GM20431 (cell line): ENCODE data around the gene SPRYD3.

Experiments
- in situ Hi-C: fragments of 300-500 bp; cut with MseI, MboI; formaldehyde crosslinking; loops from one replicate; pipeline ENCODE4 v1.15.0; 2020; ENCODE audit warnings: low sequenced_read_pairs; ENCODE audit not compliant: unreplicated experiment

Gene SPRYD3

DNA sequence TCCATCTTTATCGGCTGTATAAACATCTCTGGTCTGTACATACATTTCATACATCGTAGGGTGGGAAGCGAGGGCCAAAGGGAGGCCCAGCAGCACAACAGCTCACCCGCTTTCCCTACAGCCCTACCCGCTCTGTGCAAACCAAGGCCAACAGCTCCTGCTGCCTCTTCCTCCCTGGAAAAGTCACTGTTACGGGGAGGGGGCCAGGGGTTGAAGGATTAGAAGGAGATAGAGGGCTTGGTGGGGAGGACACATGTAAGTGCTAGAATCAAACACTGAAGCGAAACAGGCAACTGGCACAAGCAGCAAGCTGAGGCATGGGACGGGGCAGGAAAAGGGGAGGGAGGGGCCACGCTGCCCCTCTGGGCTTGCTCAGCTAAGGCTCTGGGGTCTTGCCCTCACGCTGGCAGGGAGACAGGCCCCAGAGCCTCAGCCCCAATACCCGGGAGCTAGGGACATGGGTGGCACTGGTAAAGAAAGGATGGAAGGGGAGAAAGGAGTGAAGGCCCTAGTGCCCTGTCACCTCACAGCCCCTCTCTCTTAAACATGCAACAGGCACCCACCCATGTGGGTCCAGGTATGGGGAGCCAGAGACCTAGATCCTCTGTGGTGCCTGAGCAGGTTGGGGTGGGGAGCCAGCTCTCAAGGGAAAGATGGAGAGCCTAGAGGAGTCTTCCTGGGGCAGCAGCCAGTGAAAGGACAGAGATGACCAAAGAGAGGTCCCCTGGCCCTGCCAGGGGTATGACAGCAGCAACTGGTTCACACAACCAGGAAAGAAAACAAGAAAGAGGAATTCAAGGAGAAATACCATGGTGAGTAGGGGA, 14.4 kb downstream of the SPRYD3 start:
- in situ Hi-C loops = no loop called here

DNA sequence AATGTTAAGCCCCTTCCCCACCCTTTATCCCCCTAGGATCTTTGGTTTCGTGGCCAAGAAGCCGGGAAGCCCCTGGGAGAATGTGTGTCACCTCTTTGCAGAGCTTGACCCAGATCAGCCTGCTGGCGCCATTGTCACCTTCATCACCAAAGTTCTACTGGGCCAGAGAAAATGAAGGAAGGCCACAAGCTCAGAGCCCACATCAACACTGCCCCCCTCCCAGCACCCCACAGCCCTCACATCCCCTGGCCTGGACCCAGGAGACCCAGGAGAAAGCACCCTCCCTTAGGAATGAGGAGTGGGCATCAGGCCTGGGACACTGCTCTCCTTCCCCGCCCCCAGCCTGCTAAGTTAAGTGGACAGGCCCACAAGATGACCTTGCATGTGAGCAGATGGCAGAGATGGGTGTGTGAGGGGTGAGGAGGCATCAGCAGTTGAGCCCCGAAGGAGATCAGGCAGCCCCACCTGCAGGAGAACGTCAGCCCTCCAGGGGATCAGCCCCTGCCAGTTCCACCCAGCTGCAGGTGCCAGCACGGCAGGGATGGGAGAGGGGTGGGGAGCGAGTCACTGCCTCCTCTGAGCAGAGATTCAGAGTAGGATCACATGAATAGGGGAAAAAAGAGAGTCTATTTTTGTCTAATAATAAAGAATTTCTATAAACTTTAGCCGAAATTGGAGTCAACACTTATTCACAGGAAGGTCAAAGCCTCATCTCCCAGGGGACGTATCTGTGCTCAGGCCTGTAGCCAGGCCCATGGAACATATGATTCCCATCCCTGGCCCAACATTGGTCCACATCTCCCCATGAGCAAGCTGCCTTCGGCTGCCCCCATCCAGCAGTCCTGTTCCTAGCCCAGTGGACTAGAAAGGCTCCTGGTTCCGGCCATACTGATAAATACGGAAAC, 15.2 kb downstream of the SPRYD3 start:
- in situ Hi-C loops = no loop called here

DNA sequence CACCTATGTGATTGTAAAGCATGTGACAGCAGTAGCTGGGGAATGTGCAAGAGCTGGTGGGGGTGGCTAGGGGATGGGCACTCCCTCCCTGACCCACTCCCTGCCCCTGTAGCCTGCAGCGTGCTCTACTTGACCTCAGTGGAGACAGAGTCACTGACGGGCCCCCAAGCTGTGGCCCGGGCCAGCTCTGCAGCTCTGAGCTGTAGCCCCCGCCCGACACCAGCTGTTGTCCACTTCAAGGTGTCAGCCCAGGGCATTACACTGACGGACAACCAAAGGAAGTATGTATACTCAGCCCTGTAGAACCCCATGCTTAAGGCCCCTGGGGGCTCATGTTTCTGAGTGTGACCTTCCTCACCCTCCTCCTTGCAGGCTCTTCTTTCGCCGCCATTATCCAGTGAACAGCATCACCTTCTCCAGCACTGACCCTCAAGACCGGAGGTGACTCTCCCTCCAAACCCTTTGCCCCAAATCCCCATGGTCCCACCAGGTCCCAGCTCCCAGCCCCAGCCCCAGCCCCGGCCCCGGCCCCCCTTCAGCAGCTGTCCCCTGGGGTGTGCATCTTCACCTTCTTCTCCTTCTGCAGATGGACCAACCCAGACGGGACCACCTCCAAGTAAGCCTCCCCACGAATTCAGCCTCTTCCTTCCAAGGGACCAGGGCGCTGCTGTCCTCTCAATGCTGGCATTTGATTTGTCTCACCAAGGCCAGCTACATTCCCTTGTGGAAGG, 16.0 kb downstream of the SPRYD3 start:
- in situ Hi-C loops = no loop called here

DNA sequence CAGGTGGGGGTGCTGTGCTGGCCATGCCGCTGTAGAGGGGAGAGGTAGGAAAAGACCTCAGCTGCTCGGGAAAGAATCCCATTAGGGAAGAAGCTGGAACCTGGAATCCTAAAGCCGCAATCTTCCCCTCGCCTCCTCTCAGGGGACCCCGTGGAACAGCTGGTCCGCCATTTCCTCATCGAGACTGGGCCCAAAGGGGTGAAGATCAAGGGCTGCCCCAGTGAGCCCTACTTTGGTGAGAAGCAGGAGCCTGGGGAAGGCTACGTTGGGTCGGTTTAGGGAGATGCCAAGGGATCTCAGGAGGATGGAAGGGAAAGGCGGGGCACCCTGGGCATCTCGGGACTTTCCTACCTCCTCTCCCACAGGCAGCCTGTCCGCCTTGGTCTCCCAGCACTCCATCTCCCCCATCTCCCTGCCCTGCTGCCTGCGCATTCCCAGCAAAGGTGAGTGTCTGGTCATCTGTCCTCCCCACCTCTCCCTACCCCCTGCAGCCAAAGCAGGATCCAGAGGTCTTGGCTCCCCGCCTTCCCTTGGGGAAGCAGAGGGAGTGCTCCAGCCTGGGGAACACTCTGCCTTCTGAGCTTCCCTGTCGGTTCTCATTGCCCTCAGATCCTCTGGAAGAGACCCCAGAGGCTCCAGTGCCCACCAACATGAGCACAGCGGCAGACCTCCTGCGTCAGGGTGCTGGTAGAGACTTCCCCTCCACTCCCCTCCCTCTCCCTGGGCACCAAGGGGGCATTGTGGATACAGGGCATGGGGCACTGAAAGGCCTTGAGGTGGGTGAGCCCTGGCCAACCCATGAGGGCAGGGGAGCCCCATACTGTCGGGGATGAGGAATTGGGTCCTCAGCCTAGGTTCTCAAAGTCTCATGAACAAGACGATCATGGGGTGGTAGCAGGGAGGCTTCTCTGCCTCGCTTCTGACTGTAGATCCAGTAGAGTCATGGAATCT, 16.9 kb downstream of the SPRYD3 start:
- in situ Hi-C loops = no loop called here

DNA sequence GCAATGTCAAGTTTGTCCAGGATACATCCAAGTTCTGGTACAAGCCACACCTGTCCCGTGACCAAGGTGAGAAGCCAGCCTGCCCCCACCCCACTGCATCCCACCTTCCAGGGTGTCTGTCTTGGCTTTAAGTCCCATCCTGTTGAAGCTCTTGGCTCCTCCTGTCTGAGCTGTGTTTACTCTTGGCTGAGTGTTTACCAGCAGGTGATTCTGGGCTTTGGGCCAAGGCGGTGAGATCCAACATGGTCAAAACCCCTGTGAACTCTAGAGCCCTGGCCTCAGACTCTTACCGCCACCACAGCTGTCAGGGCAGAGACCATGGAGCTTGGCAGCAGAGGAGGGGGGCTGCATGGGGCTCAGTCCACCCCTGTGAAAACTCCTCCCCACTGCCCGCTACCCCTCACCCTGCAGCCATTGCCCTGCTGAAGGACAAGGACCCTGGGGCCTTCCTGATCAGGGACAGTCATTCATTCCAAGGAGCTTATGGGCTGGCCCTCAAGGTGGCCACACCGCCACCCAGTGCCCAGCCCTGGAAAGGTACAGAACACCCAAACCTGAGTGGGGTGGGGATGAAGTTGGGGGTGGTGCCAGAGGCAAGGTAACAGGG, 17.7 kb downstream of the SPRYD3 start:
- in situ Hi-C loops = no loop called here

DNA sequence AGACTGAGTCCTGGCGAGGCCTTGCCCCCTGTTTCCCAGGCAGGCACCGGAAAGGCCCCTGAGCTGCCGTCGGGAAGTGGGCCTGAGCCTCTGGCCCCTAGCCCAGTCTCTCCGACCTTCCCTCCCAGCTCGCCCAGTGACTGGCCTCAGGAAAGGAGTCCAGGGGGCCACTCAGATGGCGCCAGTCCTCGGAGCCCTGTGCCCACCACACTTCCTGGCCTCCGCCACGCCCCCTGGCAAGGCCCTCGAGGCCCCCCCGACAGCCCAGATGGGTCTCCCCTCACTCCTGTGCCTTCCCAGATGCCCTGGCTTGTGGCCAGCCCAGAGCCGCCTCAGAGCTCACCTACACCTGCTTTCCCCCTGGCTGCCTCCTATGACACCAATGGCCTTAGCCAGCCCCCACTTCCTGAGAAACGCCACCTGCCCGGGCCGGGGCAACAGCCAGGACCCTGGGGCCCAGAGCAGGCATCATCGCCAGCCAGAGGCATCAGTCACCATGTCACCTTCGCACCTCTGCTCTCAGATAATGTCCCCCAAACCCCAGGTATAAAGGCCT, 18.4 kb downstream of the SPRYD3 start:
- in situ Hi-C loops = no loop called here

DNA sequence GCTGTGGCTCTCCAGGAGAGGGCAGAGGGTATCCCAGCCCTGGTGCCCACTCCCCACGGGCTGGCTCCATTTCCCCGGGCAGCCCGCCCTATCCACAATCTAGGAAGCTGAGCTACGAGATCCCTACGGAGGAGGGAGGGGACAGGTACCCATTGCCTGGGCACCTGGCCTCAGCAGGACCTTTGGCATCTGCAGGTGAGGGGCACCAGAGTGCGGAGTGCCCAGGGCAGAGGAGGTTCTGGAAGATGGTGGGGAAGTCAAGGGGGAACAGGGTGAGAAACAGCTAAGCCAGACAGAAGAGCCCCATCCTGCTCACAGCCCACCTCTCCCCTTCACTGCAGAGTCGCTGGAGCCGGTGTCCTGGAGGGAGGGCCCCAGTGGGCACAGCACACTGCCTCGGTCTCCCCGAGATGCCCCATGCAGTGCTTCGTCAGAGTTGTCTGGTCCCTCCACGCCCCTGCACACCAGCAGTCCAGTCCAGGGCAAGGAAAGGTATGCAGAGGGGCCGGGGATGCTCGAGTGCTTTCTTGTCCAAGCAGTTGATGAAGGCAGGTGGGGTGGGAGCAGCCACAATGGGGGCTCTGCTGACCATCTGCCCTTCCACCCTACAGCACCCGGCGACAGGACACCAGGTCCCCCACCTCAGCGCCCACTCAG, 19.0 kb downstream of the SPRYD3 start:
- in situ Hi-C loops = no loop called here

DNA sequence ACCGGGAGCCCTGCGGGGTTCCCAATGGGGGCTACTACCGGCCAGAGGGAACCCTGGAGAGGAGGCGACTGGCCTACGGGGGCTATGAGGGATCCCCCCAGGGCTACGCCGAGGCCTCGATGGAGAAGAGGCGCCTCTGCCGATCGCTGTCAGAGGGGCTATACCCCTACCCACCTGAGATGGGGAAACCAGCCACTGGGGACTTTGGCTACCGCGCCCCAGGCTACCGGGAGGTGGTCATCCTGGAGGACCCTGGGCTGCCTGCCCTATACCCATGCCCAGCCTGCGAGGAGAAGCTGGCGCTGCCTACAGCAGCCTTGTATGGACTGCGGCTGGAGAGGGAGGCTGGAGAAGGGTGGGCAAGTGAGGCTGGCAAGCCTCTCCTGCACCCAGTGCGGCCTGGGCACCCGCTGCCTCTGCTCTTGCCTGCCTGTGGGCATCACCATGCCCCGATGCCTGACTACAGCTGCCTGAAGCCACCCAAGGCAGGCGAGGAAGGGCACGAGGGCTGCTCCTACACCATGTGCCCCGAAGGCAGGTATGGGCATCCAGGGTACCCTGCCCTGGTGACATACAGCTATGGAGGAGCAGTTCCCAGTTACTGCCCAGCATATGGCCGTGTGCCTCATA, 19.6 kb downstream of the SPRYD3 start:
- in situ Hi-C loops = no loop called here

DNA sequence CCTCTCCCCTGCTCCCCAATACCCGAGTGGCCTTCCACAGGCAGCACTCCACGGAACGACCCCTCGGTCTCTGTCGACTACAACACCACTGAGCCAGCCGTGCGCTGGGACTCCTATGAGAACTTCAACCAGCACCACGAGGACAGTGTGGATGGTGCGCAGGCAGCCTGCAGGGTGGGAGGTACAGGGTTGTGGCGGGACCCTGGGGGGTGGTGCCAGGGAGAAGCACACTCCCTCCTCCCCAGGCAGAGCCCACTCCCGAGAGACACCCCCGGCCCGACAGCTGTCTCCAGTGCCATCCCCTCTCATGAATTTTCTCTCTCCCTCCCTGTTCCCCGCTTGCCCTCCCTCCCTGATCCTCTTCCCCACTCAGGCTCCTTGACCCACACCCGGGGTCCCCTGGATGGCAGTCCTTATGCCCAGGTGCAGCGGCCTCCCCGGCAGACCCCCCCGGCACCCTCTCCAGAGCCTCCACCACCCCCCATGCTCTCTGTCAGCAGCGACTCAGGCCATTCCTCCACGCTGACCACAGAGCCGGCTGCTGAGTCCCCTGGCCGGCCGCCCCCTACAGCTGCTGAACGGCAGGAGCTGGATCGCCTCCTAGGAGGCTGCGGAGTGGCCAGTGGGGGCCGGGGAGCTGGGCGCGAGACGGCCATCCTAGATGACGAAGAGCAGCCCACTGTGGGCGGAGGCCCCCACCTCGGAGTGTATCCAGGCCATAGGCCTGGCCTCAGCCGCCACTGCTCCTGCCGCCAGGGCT, 20.3 kb downstream of the SPRYD3 start:
- in situ Hi-C loops = no loop called here

DNA sequence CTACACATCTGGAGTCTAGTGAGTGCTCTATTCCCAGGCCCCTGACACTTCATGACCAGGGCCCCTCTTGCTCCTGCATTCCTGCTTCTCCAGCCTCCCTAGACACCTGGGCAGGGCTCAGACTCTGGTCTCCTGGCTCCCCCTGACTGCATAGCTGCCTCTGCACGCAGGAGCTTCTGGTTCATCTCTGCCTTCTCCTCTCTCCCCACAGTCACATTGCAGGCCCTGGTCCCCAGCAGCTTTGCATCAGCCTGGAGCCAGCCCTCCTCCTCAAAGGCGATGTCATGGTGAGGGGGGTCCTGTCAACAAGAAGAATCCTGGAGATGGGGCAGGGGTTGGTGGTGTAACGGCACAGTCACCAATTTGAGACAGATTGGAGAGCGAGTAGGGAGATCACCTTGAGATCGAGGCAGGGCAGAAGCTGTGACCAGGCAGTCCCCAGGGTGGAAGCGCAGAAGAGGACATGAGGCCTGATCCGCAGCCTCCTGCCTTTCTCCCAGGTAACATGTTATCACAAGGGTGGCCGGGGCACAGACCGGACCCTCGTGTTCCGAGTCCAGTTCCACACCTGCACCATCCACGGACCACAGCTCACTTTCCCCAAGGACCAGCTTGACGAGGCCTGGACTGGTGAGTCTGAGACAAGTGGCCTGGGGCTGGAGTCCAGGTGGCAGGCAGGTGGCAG, 21.2 kb downstream of the SPRYD3 start:
- in situ Hi-C loops = no loop called here

DNA sequence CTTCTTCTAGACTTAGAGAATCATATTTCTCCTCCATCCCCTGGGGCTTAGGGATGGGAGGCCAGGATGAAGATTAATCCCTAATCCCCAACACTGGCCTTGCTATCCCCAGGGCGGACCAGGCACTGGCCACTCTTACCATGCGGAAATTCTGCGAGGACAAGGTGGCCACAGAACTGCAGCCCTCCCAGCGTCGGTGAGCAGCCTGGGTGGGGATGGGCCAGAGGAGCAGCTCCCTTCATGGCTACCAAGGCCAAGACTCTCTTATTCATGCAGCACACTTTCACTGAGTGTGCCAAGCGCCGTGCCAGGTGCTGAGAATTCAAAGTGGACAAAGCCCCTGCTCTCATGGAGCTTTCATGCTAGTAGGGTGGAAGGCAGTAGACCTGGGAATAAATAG, 22.3 kb downstream of the SPRYD3 start:
- in situ Hi-C loops = no loop called here

DNA sequence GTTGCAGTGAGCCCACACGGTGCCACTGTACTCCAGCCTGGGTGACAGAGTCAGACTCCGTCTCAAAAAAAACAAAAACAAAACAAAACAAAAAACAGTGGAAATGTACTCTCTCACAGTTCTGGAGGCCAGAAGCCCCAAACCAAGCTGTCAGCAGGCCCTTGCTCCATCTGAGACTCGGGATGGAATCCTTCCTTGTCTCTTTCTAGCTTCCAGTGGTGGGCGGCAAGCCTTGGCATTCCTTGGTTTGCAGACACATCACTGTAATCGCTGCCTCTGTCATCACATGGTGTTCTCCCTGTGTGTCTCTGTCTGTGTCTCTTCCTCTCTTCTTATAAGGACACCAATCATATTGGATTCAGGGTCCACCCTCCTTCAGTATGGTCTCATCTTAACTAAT, 22.9 kb downstream of the SPRYD3 start:
- in situ Hi-C loops = no loop called here

DNA sequence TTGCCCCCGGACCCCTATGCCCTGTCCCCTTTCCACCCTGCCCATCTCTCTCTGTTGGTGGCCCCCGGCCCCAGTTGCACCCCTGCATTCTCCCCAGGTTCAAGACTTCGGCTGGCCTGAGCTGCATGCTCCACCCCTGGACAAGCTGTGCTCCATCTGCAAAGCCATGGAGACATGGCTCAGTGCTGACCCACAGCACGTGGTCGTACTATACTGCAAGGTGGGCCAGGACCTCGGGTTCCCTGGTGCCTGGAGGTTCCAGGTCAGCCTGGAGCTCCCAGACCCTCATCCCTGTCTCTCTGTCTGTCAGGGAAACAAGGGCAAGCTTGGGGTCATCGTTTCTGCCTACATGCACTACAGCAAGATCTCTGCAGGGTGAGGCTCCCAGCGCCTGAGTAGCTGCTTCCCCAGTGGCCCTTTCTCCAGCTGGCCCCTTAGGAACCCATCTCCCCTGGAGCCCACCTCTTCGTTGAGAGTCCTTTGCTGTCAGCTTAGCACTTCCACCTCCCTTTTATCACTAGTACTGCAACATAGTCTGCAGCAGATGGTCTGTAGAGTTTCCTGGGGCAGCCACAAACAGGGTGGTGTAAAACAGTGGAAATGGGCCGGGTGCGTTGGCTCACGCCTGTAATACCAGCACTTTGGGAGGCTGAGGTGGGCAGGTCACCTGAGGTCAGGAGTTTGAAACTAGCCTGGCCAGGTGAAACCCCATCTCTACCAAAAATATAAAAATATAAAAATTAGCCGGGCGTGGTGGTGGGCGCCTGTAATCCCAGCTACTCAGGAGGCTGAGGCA, 23.5 kb downstream of the SPRYD3 start:
- in situ Hi-C loops = no loop called here

DNA sequence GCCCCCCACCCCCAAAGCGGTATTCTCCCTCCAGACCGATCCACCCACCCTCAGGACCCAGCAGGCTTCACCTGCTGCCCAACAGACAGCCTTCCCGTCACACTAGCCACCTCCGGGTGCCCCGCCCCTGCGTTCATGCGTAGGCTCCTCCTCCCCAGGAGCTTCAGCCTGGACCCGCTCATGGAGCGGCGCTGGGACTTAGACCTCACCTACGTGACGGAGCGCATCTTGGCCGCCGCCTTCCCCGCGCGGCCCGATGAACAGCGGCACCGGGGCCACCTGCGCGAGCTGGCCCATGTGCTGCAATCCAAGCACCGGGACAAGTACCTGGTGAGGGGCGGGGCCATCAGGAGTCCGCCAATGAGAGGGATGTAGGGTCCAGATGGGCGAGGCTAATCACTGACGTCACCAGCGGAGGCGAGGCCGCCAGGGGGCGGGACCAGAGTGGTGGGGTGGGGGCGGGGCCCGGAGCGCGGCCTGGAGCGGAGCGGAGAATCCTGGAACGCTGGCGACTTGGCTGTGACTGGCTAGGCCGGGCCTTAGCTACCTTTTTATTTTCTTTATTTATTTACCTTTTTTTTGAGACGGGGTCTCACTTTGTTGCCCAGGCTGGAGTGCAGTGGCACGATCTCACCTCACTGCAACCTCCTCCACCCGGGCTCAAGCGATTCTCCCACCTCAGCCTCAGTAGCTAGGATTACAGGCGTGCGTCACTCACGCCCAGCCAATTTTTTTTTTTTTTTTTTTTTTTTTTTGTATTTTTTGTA, 24.9 kb downstream of the SPRYD3 start:
- in situ Hi-C loops = no loop called here
